AG04450 (cell line): ENCODE data around the gene GPR137C. TPM values are rescaled to one million over a fixed set of nuclear protein-coding genes. Genes with fewer than 3 reads are reported as not detected.

Experiments
- CTCF ChIA-PET: fragments of 300-600, 350-600 bp; formaldehyde crosslinking; extraction: SDS; loops from one replicate; lab custom pipeline; 2022; ENCODE audit warnings: antibody characterized with exemption, inconsistent platforms; lab: Charles Lee
- POLR2A ChIA-PET: fragments of 350-600 bp; formaldehyde crosslinking; extraction: SDS; loops from one replicate; lab custom pipeline; 2021; ENCODE audit warnings: antibody characterized with exemption, inconsistent platforms; lab: Yijun Ruan, JAX
- DNase-seq: peaks from one replicate; pipeline ENCODE4 v3.0.0-alpha.2; 2011; ENCODE audit warnings: low read depth, low spot score
- H3K27ac ChIP-seq: one replicate; pipeline ENCODE4 v1.5.1; 2012; ENCODE audit warnings: low read depth, low read length, control low read depth
- H3K27me3 ChIP-seq: one replicate; pipeline ENCODE4 v1.6.0; 2012; ENCODE audit warnings: low read length; ENCODE audit not compliant: control insufficient read depth, insufficient read depth
- H3K4me3 ChIP-seq: 2 replicates; pipeline ENCODE4 v1.5.1; 2011; ENCODE audit warnings: mild to moderate bottlenecking, low read depth, low read length, control low read depth
- H3K9me3 ChIP-seq: 2 replicates; pipeline ENCODE4 v1.5.1; 2012; ENCODE audit warnings: low read length; ENCODE audit not compliant: control insufficient read depth, insufficient read depth
- polyA plus RNA-seq: library from polyadenylated mRNA; depleted of rRNA; stranded (reverse); fragments of >200 nt; gene quantifications from 2 replicates; pipeline ENCODE4 v1.2.3, GENCODE V29; 2011
- TF ChIP-seq, protein P1 (sequence below): IDR thresholded peaks from 2 replicates; pipeline ENCODE4 v1.5.1; 2011; ENCODE audit warnings: low read depth, low read length, control low read depth, inconsistent platforms

The GPR137C gene
- polyA plus RNA-seq, 1 experiment, result 1.3 TPM

DNA sequence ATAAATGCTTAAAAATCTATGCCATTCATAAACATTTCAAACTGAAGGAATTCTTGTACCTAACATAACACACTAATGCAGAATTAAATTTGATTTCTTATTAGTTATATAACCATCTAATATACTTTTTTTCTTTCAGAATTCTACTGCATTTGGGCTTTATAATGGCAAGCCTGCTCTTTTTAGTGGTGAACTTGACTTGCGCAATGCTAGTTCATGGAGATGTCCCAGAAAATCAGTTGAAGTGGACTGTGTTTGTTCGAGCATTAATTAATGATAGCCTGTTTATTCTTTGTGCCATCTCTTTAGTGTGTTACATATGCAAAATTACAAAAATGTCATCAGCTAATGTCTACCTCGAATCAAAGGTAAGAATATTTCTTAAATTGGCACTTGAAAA lies 47.3 kb downstream of the GPR137C start:
- POLR2A ChIA-PET, result no interaction called here
- no peak for DNase-seq
- CTCF ChIA-PET, result no interaction called here
- Histone ChIP-seq H3K27ac (no peak overlapping the region), H3K27me3 (no peaks in the 10 kb centered on the region), H3K4me3 (no peak overlapping the region), H3K9me3 (0 out of 2 replicates have a peak, but pooled peaks cover 2% of the 10 kb centered on the region)
- TF ChIP-seq, protein P1, sequence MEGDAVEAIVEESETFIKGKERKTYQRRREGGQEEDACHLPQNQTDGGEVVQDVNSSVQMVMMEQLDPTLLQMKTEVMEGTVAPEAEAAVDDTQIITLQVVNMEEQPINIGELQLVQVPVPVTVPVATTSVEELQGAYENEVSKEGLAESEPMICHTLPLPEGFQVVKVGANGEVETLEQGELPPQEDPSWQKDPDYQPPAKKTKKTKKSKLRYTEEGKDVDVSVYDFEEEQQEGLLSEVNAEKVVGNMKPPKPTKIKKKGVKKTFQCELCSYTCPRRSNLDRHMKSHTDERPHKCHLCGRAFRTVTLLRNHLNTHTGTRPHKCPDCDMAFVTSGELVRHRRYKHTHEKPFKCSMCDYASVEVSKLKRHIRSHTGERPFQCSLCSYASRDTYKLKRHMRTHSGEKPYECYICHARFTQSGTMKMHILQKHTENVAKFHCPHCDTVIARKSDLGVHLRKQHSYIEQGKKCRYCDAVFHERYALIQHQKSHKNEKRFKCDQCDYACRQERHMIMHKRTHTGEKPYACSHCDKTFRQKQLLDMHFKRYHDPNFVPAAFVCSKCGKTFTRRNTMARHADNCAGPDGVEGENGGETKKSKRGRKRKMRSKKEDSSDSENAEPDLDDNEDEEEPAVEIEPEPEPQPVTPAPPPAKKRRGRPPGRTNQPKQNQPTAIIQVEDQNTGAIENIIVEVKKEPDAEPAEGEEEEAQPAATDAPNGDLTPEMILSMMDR, result no peak

DNA sequence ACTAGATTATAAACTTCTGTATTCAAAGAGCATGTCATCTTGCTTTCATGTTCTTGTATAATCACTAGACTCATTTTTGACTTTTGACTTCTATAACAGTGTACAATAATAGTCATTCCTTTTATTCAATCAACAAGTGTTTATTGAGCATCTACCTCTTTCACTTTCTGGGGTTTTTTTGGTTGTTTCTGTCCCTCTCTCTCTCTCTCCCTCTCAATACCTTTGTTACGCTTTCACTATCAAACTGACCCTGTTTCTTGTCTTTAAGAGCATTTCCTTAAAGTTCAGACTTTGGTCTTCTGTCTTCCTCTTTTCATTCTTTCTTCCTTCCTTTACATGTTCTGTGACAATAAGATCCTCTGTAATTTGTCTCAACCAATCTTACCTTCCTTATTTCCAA lies 49.5 kb downstream of the GPR137C start:
- Histone ChIP-seq H3K9me3 (0 out of 2 replicates have a peak, but pooled peaks cover 2% of the 10 kb centered on the region), H3K27ac (no peak overlapping the region), H3K4me3 (no peak overlapping the region), H3K27me3 (no peaks in the 10 kb centered on the region)
- ChIA-PET POLR2A (no interaction called here), CTCF (no interaction called here)
- no peak for DNase-seq
- TF ChIP-seq, protein P1, result no peak

DNA sequence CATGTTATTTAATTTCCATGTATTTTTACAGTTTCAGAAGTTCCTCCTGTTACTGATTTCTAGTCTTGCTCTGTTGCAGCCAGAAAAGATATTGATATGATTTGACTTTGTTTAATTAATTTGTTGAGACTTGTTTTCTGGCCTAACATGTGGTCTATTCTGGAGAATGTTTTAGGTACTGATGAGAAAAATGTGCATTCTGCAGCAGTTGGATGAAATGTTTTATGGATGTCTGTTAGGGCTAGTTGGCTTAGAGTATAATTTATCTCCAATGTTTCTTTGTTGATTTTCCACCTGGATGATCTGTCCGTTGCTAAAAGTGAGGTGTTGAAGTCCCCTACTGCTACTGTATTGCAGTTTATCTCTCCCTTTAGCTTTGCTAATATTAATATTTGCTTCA lies 54.4 kb downstream of the GPR137C start:
- CTCF ChIA-PET, result no interaction called here
- Histone ChIP-seq H3K9me3 (0 out of 2 replicates have a peak, but pooled peaks cover 2% of the 10 kb centered on the region), H3K27ac (no peak overlapping the region), H3K27me3 (no peaks in the 10 kb centered on the region), H3K4me3 (no peak overlapping the region)
- DNase-seq, result no peak
- POLR2A ChIA-PET, result no interaction called here
- TF ChIP-seq, protein P1, result no peak

DNA sequence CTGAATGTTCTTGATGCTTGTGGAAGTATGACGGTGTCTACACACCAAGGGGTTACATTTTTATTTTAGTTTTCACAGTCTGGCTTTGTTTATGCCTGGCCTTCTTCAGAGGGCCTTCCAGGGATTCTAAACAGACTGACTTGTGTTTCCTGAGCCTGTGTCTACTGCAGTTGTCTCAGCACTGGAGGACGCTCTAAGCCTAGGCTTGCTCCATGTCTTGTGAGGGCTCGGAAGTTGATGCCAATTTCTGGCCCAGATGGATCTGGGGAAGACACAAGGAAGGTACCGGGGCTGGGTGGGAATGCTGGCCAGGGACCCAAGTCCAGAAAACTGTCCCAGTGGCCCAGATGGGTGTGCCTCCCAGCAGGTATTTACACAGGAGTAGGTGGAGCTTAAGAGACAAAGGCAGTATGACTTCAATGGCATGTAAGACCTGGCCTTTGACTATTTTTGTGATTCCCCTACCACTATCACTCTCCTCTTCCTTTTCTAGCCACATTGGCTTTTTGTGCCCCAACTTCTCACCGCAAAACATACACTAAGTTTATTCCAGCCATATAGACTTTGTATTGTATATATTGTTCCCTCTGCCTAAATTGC lies 56.9 kb downstream of the GPR137C start:
- Histone ChIP-seq H3K9me3 (0 out of 2 replicates have a peak, but pooled peaks cover under 1% of the 10 kb centered on the region), H3K27ac (no peak overlapping the region), H3K27me3 (no peaks in the 10 kb centered on the region), H3K4me3 (no peak overlapping the region)
- no peak for DNase-seq
- ChIA-PET POLR2A (no interaction called here), CTCF (no interaction called here)
- TF ChIP-seq, protein P1, result no peak

DNA sequence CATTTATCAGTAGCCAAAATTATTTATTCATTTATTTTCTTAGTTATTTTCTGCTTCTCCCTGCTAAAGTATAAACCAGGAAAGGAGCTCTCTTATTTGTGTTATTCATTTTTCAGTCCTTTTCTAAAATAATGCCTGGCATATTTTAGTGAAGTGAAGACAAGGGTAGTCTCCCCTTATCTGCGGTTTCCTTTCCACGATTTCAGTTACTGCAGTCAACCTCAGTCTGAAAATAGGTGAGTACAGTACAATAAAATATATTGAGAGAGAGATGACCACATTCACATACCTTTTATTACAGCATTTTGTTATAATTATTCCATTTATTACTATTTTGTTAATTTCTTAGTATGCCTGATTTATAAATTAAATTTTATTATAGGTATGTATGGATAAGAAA lies 57.6 kb downstream of the GPR137C start:
- DNase-seq, result no peak
- TF ChIP-seq, protein P1, result no peak
- no peak overlapping the region for H3K4me3 ChIP-seq
- POLR2A ChIA-PET, result no interaction called here
- no peaks in the 10 kb centered on the region for H3K9me3 ChIP-seq
- no peaks in the 10 kb centered on the region for H3K27me3 ChIP-seq
- CTCF ChIA-PET, result no interaction called here
- no peak overlapping the region for H3K27ac ChIP-seq
